HFFc6 (cell line): ENCODE results near the gene TRIAP1. TPM values are rescaled to one million over a fixed set of nuclear protein-coding genes. Genes with fewer than 3 reads are reported as not detected.

Experiments
- DNase-seq: peaks from one replicate; pipeline ENCODE4 v3.0.0-alpha.2; 2018
- H3K27ac Mint-ChIP-seq: 2 replicates; pipeline ENCODE4 v1.8.0; 2020; ENCODE audit warnings: mild to moderate bottlenecking, mixed read lengths
- H3K27me3 Mint-ChIP-seq: 2 replicates; pipeline ENCODE4 v1.8.0; 2021; ENCODE audit warnings: mild to moderate bottlenecking, moderate library complexity, mixed read lengths; ENCODE audit not compliant: insufficient read depth
- H3K36me3 Mint-ChIP-seq: 2 replicates; pipeline ENCODE4 v1.8.0; 2021; ENCODE audit warnings: low read depth, mixed read lengths
- H3K4me1 Mint-ChIP-seq: 2 replicates; pipeline ENCODE4 v1.8.0; 2020; ENCODE audit warnings: low read depth, mixed read lengths
- H3K4me3 Mint-ChIP-seq: 2 replicates; pipeline ENCODE4 v1.8.0; 2020; ENCODE audit warnings: mild to moderate bottlenecking, moderate library complexity, mixed read lengths
- H3K9me3 Mint-ChIP-seq: 2 replicates; pipeline ENCODE4 v1.8.0; 2020; ENCODE audit warnings: mild to moderate bottlenecking, mixed read lengths
- CTCF ChIP-seq: fragments of 200-600 bp; sonication (generic); IDR thresholded peaks from 2 replicates; pipeline ENCODE4 v1.5.0; 2021; ENCODE audit warnings: antibody characterized with exemption, mild to moderate bottlenecking
- total RNA-seq, 6 experiments: library from RNA; stranded (reverse); fragmentation: NEBNext Ultra II Directional; extraction: Animal tissue kit (Norgen Biotek cat#: 25700); gene quantifications; 2 replicates in 1 of 6; 3 replicates in 5 of 6; pipeline ENCODE4 v1.2.3, GENCODE V29; 2021

TRIAP1 gene
- total RNA-seq, 6 experiments from 2014 or later = 37.9 to 49.0 (median 41.6) TPM

GRCh38 chr12:120404271-120404670 lies 41.9 kb downstream of the TRIAP1 start:
- Mint-ChIP-seq H3K27ac (no peak overlapping the region), H3K9me3 (no peaks in the 10 kb centered on the region), H3K4me1 (peaks cover 8% of the 10 kb centered on the region), H3K4me3 (no peak overlapping the region), H3K36me3 (0 out of 2 replicates have a peak, but pooled peaks cover 4% of the 10 kb centered on the region), H3K27me3 (peaks cover 24% of the 10 kb centered on the region)
- TF ChIP-seq CTCF = no peak
- no peak for DNase-seq

- no peak overlapping the region for H3K4me3 Mint-ChIP-seq
- no peak for DNase-seq
- no peak for TF ChIP-seq CTCF
- H3K4me1 Mint-ChIP-seq = peaks cover 9% of the 10 kb centered on the region
- H3K36me3 Mint-ChIP-seq = 0 out of 2 replicates have a peak, but pooled peaks cover 4% of the 10 kb centered on the region
- H3K27ac Mint-ChIP-seq = no peak overlapping the region
- H3K9me3 Mint-ChIP-seq = no peaks in the 10 kb centered on the region
- peaks cover 24% of the 10 kb centered on the region for H3K27me3 Mint-ChIP-seq
These were observed 42.3 kb downstream of the TRIAP1 start for GRCh38 chr12:120403869-120404268.

GRCh38 chr12:120402217-120402616 lies 44.0 kb downstream of the TRIAP1 start:
- DNase-seq = no peak
- no peak for TF ChIP-seq CTCF
- H3K27me3 Mint-ChIP-seq = peaks cover 28% of the 10 kb centered on the region
- no peak overlapping the region for H3K4me3 Mint-ChIP-seq
- H3K4me1 Mint-ChIP-seq = peaks cover 9% of the 10 kb centered on the region
- H3K27ac Mint-ChIP-seq = no peak overlapping the region
- H3K9me3 Mint-ChIP-seq = no peaks in the 10 kb centered on the region
- 0 out of 2 replicates have a peak, but pooled peaks cover 4% of the 10 kb centered on the region for H3K36me3 Mint-ChIP-seq

GRCh38 chr12:120399531-120399930 lies 46.7 kb downstream of the TRIAP1 start:
- H3K9me3 Mint-ChIP-seq = no peaks in the 10 kb centered on the region
- peaks cover 33% of the 10 kb centered on the region for H3K27me3 Mint-ChIP-seq

GRCh38 chr12:120397824-120398540 lies 48.2 kb downstream of the TRIAP1 start:
- 0 out of 2 replicates have a peak, but pooled peaks cover 4% of the 10 kb centered on the region for H3K36me3 Mint-ChIP-seq
- H3K4me1 Mint-ChIP-seq = peaks cover 9% of the 10 kb centered on the region
- H3K27ac Mint-ChIP-seq = no peak overlapping the region
- no peak for TF ChIP-seq CTCF
- peaks cover 32% of the 10 kb centered on the region for H3K27me3 Mint-ChIP-seq
- DNase-seq = no peak
- no peaks in the 10 kb centered on the region for H3K9me3 Mint-ChIP-seq
- no peak overlapping the region for H3K4me3 Mint-ChIP-seq

More at GRCh38 chr12:120399531-120399930, 46.7 kb downstream of the TRIAP1 start:
- no peak for TF ChIP-seq CTCF
- Mint-ChIP-seq H3K27ac (no peak overlapping the region), H3K4me1 (peaks cover 9% of the 10 kb centered on the region), H3K4me3 (no peak overlapping the region), H3K36me3 (0 out of 2 replicates have a peak, but pooled peaks cover 4% of the 10 kb centered on the region)
- DNase-seq = peak; percentile 6
